Activated CD4-positive, alpha-beta T cell treated with anti-CD3 and anti-CD28 coated beads, Interleukin-2, amount 10 ng/mL, durations not matched to agents 7 days and 5 days (primary cell): ENCODE measurements around the gene SMIM27. TPM values are rescaled to one million over a fixed set of nuclear protein-coding genes. Genes with fewer than 3 reads are reported as not detected.
A peak's percentile ranks its signal among the peaks of the same experiment; 100 is the strongest.
"Not testable (repeated sequence)": the region's sequence is repeated elsewhere in the genome, so short reads cannot be mapped to it uniquely, and the experiment has no call there.

Source experiments
- CTCF ChIA-PET: fragments of 350-600 bp; sonication (Branson Sonifier 250); formaldehyde crosslinking; loops from one replicate; lab custom pipeline; 2021; ENCODE audit warnings: antibody characterized with exemption; lab: Charles Lee
- POLR2A ChIA-PET: fragments of 350-600 bp; sonication (Branson Sonifier 250); formaldehyde crosslinking; loops from one replicate; lab custom pipeline; 2021; ENCODE audit warnings: antibody characterized with exemption; lab: Charles Lee
- DNase-seq: peaks from one replicate; pipeline ENCODE4 v3.0.0-alpha.2; 2020
- H3K27ac Mint-ChIP-seq: one replicate; pipeline ENCODE4 v1.8.0; 2021; ENCODE audit warnings: mild to moderate bottlenecking, moderate library complexity, mixed read lengths
- H3K27me3 Mint-ChIP-seq: one replicate; pipeline ENCODE4 v1.8.0; 2021; ENCODE audit warnings: mixed read lengths
- H3K36me3 Mint-ChIP-seq: one replicate; pipeline ENCODE4 v1.8.0; 2021; ENCODE audit warnings: low read depth, mixed read lengths
- H3K4me1 Mint-ChIP-seq: one replicate; pipeline ENCODE4 v1.8.0; 2021; ENCODE audit warnings: mixed read lengths
- H3K4me3 Mint-ChIP-seq: one replicate; pipeline ENCODE4 v1.8.0; 2021; ENCODE audit warnings: mild to moderate bottlenecking, moderate library complexity, mixed read lengths
- H3K9me3 Mint-ChIP-seq: one replicate; pipeline ENCODE4 v1.8.0; 2021; ENCODE audit warnings: mixed read lengths
- total RNA-seq, 2 experiments: library from RNA; stranded (reverse); gene quantifications; one replicate each; pipeline ENCODE4 v1.2.3, GENCODE V29; 2021

SMIM27 gene
- total RNA-seq, 2 experiments from 2014 or later: 17.1 to 20.0 TPM

- Mint-ChIP-seq H3K27me3 (peaks cover 21% of the 10 kb centered on the region), H3K4me3 (no peak overlapping the region), H3K9me3 (no peaks in the 10 kb centered on the region), H3K27ac (no peak overlapping the region), H3K36me3 (no peaks in the 10 kb centered on the region), H3K4me1 (peaks cover 1% of the 10 kb centered on the region)
- ChIA-PET POLR2A (no interaction called here), CTCF (interaction anchor here (1.0 to 5.0 kb wide), 7 partner anchors 9 to 389 kb away, joined by 3 to 94 read pairs (median 5); partner anchors contain the start of gene RIGI)
- DNase-seq: peak; percentile 60
Observed at GRCh38 chr9:32581512-32582143, 29.5 kb downstream of the SMIM27 start.

- no peaks in the 10 kb centered on the region for H3K36me3 Mint-ChIP-seq
- H3K27ac Mint-ChIP-seq: no peak overlapping the region
- peaks cover 20% of the 10 kb centered on the region for H3K27me3 Mint-ChIP-seq
- no peak overlapping the region for H3K4me3 Mint-ChIP-seq
- H3K9me3 Mint-ChIP-seq: no peaks in the 10 kb centered on the region
- CTCF ChIA-PET: no interaction called here
- peaks cover 1% of the 10 kb centered on the region for H3K4me1 Mint-ChIP-seq
- POLR2A ChIA-PET: no interaction called here
- no peak for DNase-seq
Observed at GRCh38 chr9:32584784-32585183, 32.7 kb downstream of the SMIM27 start.

- Mint-ChIP-seq H3K27me3 (peaks cover 21% of the 10 kb centered on the region), H3K4me3 (no peak overlapping the region), H3K4me1 (no peaks in the 10 kb centered on the region), H3K27ac (no peak overlapping the region), H3K9me3 (no peaks in the 10 kb centered on the region), H3K36me3 (no peaks in the 10 kb centered on the region)
- ChIA-PET POLR2A (no interaction called here), CTCF (interaction anchor here (5.6 kb wide), 1 partner anchor 210 kb away, joined by 32 read pairs; no protein-coding TSS in a partner anchor)
- DNase-seq: no peak
Observed at GRCh38 chr9:32587901-32588300, 35.8 kb downstream of the SMIM27 start.

- Mint-ChIP-seq H3K9me3 (no peaks in the 10 kb centered on the region), H3K4me3 (no peak overlapping the region), H3K4me1 (no peaks in the 10 kb centered on the region), H3K27me3 (peaks cover 21% of the 10 kb centered on the region), H3K36me3 (no peaks in the 10 kb centered on the region), H3K27ac (no peak overlapping the region)
- POLR2A ChIA-PET: no interaction called here
- no peak for DNase-seq
- CTCF ChIA-PET: interaction anchor here (1.4 to 5.6 kb wide), 2 partner anchors 12 to 211 kb away, joined by 3 to 32 read pairs; no protein-coding TSS in a partner anchor
Observed at GRCh38 chr9:32589083-32589723, 37.1 kb downstream of the SMIM27 start.

GRCh38 chr9:32590476-32590875 lies 38.3 kb downstream of the SMIM27 start:
- H3K27me3 Mint-ChIP-seq: peaks cover 16% of the 10 kb centered on the region
- no peak for DNase-seq
- POLR2A ChIA-PET: no interaction called here
- no peak overlapping the region for H3K27ac Mint-ChIP-seq
- no peaks in the 10 kb centered on the region for H3K36me3 Mint-ChIP-seq
- no peaks in the 10 kb centered on the region for H3K4me1 Mint-ChIP-seq
- no peaks in the 10 kb centered on the region for H3K9me3 Mint-ChIP-seq
- H3K4me3 Mint-ChIP-seq: no peak overlapping the region
- CTCF ChIA-PET: interaction anchor here (1.2 to 5.6 kb wide), 4 partner anchors 9 to 213 kb away, joined by 3 to 32 read pairs (median 4); no protein-coding TSS in a partner anchor

GRCh38 chr9:32590898-32591297 lies 38.8 kb downstream of the SMIM27 start:
- Mint-ChIP-seq H3K27ac (no peak overlapping the region), H3K9me3 (no peaks in the 10 kb centered on the region), H3K4me1 (peaks cover 1% of the 10 kb centered on the region), H3K36me3 (no peaks in the 10 kb centered on the region), H3K4me3 (no peak overlapping the region), H3K27me3 (peaks cover 12% of the 10 kb centered on the region)
- ChIA-PET POLR2A (no interaction called here), CTCF (interaction anchor here (1.2 to 5.6 kb wide), 3 partner anchors 9 to 213 kb away, joined by 3 to 32 read pairs (median 5); no protein-coding TSS in a partner anchor)
- no peak for DNase-seq

GRCh38 chr9:32596096-32596865 lies 44.2 kb downstream of the SMIM27 start:
- Mint-ChIP-seq H3K4me3 (no peak overlapping the region), H3K27me3 (peaks cover 25% of the 10 kb centered on the region), H3K36me3 (no peaks in the 10 kb centered on the region), H3K4me1 (peaks cover 1% of the 10 kb centered on the region), H3K27ac (no peak overlapping the region), H3K9me3 (no peaks in the 10 kb centered on the region)
- ChIA-PET CTCF (no interaction called here), POLR2A (no interaction called here)
- DNase-seq: no peak

- no peaks in the 10 kb centered on the region for H3K9me3 Mint-ChIP-seq
- ChIA-PET CTCF (no interaction called here), POLR2A (no interaction called here)
Observed at GRCh38 chr9:32596936-32597335, 44.8 kb downstream of the SMIM27 start.

GRCh38 chr9:32599021-32599420 lies 46.9 kb downstream of the SMIM27 start:
- H3K36me3 Mint-ChIP-seq, CTCF ChIA-PET, H3K4me1 Mint-ChIP-seq, DNase-seq, POLR2A ChIA-PET, H3K9me3 Mint-ChIP-seq, H3K27ac Mint-ChIP-seq, H3K4me3 Mint-ChIP-seq: not testable (repeated sequence)
- peaks cover 31% of the 10 kb centered on the region for H3K27me3 Mint-ChIP-seq

More at GRCh38 chr9:32596936-32597335, 44.8 kb downstream of the SMIM27 start:
- Mint-ChIP-seq H3K36me3 (no peaks in the 10 kb centered on the region), H3K4me1 (peaks cover 1% of the 10 kb centered on the region), H3K4me3 (no peak overlapping the region), H3K27ac (no peak overlapping the region), H3K27me3 (peaks cover 29% of the 10 kb centered on the region)
- DNase-seq: no peak

Other genes starting within 250 kb of the SMIM27 start
- gene ACO1, start 167.7 kb upstream of the SMIM27 start, total RNA-seq: 1 to 10 TPM; 8.1 to 8.6 TPM
- 10 to 100 TPM; 26.9 to 28.5 TPM for gene RIGI, start 26.1 kb upstream of the SMIM27 start, total RNA-seq
- 10 to 100 TPM; 12.7 to 15.1 TPM for gene TOPORS, start 259 bp downstream of the SMIM27 start, total RNA-seq
- 10 to 100 TPM; 35.5 to 44.9 TPM for gene NDUFB6, start 20.8 kb downstream of the SMIM27 start, total RNA-seq
- gene TAF1L, start 83.3 kb downstream of the SMIM27 start, total RNA-seq: not detected
- not detected for gene TMEM215, start 231.2 kb downstream of the SMIM27 start, total RNA-seq